GM19372 (cell line): ENCODE results near the gene ARID4B.
"Not testable (repeated sequence)": the region's sequence is repeated elsewhere in the genome, so short reads cannot be mapped to it uniquely, and the experiment has no call there.

ENCODE experiments used
- ATAC-seq: cut with Tn5 transposase; IDR thresholded peaks from one replicate; pipeline ENCODE4 v1.9.1; 2021; ENCODE audit warnings: mild to moderate bottlenecking, low read depth, moderate library complexity; ENCODE audit not compliant: unreplicated experiment

The ARID4B gene

DNA sequence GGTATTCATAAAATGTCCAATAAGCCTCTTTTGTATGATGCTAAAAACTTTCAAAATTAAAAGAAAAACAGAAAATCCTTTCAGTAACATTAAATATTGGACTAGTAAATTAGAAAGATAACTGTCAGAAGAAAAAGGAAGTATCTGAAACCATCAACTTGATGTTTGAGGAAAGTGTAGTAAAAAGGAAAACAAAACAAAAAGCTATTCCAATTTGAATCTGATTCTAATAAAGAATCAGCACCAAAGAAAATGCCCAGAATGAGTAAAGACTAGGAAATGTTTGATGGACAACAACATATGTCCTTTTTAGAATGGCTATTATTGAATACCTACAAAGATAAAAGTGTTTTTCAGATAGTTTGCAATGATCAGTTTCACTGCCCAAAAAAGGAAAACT is 87.0 kb downstream of the ARID4B start:
- no peak for ATAC-seq

DNA sequence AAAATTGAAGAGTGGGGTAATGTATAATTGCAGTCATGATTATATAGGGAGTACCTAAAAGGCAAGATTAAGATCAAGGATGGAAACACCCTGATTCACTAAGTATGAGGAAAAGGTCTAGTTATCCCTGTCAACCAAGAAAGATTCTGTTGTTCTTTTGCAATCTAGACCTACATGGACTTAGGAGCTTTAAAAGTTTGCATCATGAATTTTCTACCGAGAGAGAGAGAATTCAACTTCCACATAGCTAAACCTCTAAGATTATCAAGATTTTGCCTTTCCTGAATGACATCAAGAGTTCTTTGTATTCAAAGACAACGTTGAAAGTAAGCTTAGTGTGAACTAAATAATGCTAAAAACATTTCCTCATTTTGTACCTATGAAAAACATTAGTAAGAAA is 88.1 kb downstream of the ARID4B start:
- no peak for ATAC-seq

DNA sequence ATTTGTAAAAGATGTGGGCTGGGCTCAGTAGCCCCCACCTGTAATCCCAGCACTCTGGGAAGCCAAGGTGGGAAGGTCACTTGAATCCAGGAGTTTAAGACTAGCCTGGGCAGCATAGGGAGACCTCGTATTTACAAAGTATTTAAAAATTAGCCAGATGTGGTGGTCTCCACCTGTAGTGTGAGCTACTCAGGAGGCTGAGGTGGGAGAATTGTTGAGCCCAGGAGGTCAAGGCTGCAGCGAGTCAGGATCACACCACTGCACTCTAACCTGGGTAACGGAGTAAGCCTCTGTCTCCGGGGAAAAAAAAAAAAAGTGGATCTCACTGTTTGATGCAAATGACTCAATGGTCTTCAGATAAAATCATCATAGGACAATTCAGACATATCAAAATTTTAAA is 89.4 kb downstream of the ARID4B start:
- ATAC-seq, result no peak

DNA sequence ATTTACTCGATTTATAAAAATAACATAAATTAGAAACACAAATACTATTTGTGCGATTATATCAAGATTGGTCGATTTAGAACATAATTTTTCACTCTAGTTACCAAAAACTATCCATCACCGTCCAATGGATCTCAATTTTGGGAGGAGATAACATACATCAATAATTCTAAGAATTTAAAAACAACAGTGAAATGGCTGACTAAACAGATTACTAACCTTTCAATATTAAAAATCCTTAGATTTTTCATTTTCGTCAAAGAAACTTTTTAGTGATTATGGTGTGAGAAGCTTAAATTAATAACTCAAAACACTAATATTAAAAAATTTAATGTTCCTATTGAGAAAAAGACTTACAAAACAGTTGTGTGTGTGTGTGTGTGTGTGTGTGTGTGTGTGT is 91.9 kb downstream of the ARID4B start:
- ATAC-seq, result no peak

DNA sequence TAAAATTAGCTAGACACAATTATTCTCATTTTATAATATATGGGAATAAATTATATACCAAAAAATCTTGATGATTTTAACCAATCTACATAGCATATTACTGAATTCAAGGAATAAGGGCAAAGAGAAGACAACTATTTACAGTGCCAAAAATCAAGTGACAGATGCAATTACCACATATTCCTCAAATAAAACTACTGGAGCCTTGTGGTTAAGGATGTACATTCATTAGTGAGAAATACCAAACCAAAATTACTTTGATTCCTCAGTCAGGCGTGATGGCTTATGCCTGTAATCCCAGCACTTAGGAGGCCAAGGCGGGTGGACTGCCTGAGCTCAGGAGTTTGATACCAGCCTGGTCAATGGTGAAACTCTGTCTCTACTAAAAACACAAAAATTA is 98.1 kb downstream of the ARID4B start:
- no peak for ATAC-seq

DNA sequence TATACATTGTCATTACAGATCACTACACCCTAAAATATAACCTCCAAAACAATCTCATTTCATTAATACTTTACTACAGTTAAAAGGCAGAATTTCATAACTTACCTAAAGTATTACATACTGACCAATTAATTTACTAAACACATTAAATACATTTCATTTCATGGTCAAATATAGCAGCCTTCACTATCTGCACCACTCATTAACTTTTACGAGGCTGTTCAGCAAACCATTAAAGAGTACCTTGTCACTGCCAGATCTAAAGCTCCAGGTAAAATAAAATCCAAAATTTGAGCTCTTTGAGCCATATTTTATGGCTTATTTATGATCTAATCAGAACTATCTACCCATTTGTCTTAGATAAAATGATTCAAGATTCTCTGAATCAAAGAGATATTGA is 100.6 kb downstream of the ARID4B start:
- no peak for ATAC-seq

DNA sequence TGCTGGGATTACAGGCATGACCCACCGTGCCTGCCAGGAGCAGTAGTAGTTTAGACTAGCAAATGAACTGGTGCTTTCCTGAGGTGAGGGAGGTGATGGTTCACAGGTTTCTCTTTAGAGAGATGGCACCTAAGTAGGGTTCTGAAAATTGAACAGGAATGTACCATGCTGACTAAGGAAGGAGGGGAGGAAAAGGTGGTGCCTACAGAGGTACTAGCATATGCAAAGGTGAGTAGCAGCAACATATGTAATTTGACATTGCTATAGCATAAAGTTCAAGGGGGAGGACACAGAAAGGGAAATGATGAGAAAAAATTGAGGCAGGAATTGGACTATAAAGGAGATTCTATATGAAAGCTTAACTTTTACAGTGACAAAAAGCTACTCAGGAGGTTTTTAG is 101.0 kb downstream of the ARID4B start:
- ATAC-seq, result no peak

DNA sequence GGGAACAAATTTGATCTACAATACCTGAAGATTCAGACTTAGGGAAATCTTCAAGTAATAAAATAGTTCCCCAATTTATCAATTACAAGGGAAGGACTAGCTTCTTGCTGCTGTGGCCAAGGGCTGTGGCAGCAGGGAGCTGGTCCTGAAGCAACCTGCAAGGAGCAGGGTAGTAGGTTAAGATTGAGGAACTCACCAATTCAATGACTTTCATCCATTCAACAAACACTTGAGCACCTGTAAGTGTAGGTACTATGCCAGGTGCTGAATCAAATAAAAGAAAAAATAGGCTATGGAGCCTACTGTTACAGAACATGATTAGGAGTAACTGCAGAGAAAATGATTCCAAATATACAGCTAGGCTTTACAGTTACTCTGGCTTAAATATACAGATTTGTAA is 102.7 kb downstream of the ARID4B start:
- no peak for ATAC-seq

DNA sequence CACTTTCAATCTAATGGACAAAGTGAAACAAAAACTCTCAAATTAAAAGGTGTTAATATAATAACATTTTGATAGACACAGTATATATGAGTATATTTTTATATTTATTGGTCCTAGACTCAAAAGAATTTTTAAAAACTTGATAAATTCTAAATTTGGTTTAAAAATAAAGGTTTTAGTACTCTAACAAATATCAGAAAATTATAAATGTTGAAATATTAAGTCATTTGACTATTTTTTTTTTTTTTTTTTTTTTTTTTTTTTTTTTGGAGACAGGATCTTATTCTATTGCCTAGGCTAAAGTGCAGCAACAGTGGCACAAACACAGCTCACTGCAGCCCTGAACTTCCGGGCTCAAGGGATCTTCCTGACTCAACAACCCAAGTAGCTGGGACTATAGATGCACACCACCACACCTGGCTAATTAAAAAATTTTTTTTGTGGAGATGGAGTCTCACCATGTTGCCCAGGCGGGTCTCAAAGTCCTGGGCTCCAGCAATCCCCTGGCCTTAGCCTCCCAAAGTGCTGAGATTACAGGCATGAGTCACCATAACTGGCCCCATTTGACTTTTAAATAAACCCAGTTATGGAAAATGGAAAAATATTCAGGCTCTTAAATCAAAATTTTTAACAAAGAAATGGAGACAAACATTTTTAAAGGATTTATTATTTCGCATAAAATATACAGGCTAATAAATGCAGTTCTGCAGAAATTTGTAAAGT is 106.2 kb downstream of the ARID4B start:
- no peak for ATAC-seq

DNA sequence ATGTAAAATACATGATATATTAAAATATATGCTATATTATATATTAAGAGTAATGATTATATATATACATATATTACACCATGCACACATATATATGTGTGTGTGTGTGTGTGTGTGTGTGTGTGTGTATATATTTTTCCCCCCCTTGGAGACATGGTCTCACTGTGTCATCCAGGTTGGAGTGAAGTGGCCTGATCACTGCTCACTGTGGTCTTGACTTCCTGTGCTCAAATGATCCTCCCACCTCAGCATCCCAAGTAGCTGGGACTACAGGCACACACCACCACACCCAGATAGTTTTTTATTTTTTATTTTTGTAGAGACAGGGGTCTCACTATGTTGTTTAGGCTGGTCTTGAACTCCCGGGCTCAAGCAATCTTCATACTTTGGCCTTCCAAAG is 112.5 kb downstream of the ARID4B start:
- ATAC-seq, result no peak

DNA sequence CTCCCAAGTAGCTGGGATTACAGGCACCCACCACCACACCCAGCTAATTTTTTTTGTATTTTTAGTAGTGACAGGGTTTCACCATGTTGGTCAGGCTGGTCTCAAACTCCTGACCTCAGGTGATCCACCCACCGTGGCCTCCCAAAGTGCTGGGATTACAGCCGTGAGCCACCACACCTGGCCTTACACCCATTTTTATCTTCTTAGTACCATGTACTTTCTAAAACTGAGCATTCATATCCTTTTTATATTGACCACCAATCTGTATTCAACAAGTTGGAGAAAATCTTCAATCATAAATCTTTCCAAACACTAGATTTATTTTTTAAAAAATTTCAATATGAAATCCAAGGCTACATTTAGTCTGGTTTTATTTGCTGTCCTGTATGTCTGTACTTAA is 113.0 kb downstream of the ARID4B start:
- not testable (repeated sequence) for ATAC-seq

DNA sequence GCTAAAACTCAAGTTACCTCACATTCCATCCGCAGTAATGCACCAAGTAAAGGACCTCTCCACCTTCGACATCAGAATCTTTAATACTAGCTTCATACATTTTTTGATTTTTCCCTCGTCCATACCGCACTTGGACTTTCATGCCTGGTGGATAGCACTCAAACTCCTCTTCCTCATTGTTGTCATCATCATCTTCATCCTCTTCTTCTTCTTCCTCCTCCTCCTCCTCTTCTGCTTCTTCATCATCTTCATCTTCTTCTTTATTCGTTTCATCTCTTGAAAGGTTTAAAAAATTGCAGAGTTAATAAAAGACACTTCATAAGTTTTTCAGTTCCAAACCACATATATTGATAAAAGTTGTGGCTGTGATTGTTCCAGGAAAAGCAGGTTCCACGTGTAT is 114.2 kb downstream of the ARID4B start:
- no peak for ATAC-seq

DNA sequence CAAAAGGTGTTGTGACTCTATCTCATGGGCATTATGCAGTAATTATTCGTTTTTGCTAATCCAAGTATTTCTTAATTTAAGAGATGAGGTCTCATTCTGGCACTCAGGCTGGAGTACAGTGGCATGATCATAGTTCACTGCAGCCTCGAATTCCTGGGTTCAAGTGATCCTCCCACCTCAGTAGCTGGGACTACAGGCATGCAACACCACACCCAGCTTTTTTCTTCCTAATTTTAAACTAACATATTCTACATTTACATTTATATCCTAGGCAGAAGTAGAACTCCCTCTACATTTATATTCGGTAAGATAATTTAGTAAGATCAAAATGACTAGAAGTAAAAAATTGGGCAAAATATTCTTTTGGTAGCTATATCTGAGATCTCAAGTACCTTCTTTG is 116.5 kb downstream of the ARID4B start:
- no peak for ATAC-seq

DNA sequence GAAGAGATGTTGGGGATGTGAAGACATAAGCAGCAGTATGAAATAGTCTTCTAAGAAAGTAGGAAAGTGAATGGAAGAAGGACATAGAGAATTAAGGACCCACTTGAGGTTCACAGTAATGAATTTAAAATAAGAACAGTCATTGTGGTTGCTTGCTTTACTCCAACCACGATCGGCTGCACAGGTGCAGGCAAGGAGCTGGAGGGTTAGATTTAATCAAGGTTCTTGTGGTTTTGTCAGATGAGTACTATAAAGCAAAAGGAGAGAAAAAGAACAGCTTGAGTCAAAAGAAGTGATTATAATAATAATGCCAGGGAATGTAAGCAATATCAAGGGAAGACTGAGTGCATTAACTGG is 120.8 kb downstream of the ARID4B start:
- no peak for ATAC-seq

DNA sequence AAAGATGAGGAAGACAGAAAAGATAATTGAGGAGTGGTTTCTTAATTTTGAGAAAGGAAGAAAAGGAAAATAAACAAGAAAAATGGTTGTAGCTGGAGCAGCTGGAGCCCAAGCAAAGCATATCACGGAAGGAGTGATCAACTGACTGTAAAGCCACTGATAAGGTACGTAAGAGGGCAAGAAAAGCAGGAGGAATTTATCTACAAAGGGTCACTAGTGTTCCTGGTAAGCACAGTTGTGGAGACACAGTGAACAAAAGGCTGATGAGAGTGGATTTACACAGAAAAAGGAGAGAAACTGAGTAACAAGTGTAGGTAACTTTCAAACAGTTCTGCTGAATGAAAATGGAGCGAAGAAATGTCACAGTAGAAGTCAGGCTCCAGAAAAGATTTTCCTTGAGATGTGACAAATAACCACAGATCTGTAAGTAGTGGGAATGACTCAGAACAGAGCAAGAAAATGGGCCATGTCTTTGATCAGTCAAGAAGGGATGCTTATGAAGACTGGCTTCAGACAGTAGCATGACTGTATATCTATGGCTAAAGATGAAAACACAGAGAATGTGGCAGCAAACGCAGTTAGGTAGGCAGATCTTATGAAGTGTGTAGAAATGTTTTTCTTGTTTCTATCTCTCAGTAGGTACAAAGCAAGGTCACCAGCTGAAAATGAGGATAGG is 121.3 kb downstream of the ARID4B start:
- ATAC-seq, result no peak

DNA sequence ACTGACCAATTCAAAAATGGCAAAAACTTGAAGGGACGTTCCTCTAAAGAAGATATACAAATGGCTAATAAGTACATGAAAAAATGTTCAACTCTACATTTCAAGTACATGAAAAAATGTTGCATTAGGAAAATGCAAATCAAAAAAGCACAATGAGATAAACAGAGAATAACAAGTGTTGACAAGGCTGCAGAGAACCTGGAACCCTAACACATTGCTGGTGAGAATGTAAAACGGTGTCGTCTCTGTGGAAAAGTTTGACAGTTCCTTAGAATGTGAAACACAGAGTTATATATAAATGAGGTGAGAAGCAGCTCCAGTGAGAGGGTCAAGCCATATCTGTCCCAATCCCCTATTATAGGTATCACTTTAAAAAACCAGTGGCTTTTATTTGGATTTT is 122.3 kb downstream of the ARID4B start:
- no peak for ATAC-seq

DNA sequence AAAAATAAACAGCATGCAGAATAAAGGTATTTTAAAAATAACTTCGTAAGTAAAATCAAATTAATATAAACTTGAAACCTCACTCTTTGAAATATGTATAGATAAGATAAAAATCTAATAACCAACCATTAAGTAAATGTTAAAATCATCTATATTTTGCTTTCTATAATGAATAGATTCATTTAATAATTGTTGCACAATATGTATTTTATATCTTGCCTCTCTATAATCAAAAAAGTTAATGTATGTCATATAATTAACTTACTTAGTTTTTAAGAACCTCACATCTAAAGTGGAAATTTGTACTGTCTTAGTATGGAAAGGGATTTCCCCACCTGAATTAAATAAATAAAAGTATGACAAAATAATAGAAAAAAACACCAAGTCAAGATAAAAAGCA is 124.6 kb downstream of the ARID4B start:
- ATAC-seq, result no peak

DNA sequence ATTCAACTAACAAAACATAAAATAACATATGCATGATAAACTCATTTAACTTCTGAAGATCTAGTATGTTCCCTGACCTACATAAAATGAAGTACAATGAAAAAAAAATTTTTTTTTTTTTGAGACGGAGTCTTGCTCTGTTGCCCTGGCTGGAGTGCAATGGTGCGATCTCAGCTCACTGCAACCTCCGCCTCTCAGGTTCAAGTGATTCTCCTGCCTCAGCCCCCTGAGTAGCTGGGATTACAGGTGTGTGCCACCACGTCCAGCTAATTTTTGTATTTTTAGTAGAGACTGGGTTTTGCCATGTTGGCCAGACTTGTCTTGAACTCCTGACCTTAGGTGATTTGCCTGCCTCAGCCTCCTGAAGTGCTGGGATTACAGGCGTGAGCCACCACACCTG is 125.5 kb downstream of the ARID4B start:
- ATAC-seq, result not testable (repeated sequence)

DNA sequence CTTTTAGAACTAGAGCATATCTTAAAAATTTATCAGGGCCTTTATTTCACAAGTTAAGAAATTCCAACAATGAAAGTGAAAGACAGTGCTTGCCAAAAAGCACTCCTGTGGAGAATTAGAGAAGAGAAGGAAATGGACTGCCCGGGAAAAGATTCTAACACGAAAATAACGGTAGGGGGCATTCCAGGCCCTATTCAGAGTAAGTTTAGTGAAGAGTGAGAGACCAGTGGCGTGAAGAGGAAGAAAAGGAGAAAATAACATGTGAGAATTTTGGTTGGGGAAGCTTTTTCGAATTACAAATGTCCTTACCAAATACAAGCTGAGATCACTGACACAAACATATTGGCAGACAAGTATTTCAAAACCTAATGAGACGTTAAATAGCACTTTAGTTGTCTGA is 128.5 kb downstream of the ARID4B start:
- no peak for ATAC-seq

DNA sequence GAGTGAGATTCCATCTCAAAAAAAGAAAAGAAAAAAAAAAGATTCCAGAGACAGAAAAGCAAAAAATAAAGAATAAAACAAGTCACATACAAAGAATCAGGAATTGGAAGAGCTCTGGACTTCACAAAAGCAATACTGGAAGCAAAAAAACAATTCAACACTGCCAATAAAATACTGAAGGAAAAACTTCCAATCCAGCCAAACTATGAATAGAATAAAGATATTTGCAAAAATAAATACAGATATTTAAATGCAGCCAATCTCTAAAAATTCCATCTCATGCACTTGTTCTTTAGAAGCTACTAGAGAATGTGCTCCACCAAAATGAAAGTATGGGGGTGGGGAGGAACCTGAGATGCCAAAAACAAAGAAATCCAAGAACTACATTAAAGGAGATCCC is 137.5 kb downstream of the ARID4B start:
- no peak for ATAC-seq

DNA sequence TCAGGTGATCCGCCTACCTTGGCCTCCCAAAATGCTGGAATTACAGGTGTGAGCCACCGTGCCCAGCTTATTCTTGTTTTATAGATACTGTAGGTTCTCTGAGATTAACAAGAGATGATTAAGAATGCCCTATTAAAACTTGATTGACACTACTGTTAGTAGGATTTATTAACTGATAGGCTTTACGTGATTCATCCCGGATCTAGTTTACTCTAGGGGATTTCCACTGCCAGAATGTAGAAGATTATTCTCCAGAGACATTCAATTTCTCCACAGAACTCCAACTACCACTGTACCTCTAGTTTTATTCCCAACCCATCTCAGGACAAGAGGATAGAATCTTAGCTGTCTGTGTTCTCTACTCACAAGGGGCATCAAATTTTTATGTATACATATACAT is 140.7 kb downstream of the ARID4B start:
- no peak for ATAC-seq

DNA sequence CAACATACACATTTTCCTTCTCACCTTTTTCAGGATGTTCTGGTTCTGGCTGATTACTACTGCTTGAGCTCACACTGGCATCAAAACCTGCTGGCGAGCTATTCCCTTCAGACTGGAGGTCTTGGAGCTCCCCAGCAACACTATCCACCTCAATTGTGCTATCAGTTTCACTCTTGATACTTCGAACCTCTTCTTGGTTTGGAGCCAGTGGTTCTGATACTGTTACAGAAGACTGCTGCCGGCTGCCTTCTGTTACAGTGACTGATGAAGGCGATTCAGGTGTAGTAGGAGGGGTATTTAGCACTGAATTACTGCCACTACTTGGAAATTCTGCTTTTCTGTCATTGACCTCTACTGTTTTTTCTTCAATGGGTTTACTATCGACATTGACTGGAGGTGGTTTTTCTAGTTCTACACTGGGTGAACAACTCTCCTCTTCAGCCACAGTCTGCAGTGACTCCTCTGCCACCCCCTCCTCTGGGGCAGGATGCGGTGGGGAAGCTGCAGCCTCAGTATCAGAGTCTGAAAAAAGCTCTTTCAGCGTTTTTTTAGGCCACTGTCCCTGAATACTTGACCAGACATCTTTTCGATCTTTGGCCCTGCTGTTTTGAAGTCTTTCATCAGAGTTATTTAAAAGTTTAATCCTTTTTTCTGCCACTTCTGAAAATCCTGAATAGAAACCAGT is 146.3 kb downstream of the ARID4B start:
- no peak for ATAC-seq
